CD4-positive, alpha-beta T cell (primary cell): Measurements from ENCODE around the gene SUMO4. TPM values are rescaled to one million over a fixed set of nuclear protein-coding genes. Genes with fewer than 3 reads are reported as not detected.

ENCODE experiments used
- ATAC-seq: fragments of 200-7000 bp; cut with Tn5 transposase; one replicate; pipeline ENCODE4 v1.10.0; 2022; ENCODE audit warnings: mild to moderate bottlenecking; ENCODE audit not compliant: poor library complexity
- CTCF ChIA-PET: fragments of 350-600 bp; sonication (Branson Sonifier 250); formaldehyde crosslinking; loops from one replicate; lab custom pipeline; 2021; ENCODE audit warnings: antibody characterized with exemption, inconsistent platforms; lab: Charles Lee
- POLR2A ChIA-PET: fragments of 350-600 bp; sonication (Branson Sonifier 250); formaldehyde crosslinking; loops from one replicate; lab custom pipeline; 2021; ENCODE audit warnings: antibody characterized with exemption, inconsistent platforms; lab: Charles Lee
- DNase-seq, 14 experiments: peaks; one replicate each; pipeline ENCODE4 v3.0.0-alpha.2; 2013 to 2020; ENCODE audit warnings: mixed read lengths in 2 of 14
- H3K27ac ChIP-seq, 2 donors: one replicate each; pipeline versions ENCODE4 v1.5.1 to v1.7.0; 2013; ENCODE audit warnings: low read length in 2 of 2, low read depth in 1 of 2, mild to moderate bottlenecking in 1 of 2
- H3K27me3 ChIP-seq, 2 experiments: 1 replicate in 1 of 2; 2 replicates in 1 of 2; pipeline versions ENCODE4 v1.6.1 to v1.7.0; 2013; ENCODE audit warnings: low read length in 2 of 2, control low read depth in 1 of 2, mild to moderate bottlenecking in 1 of 2, moderate library complexity in 1 of 2; ENCODE audit not compliant: insufficient read depth in 2 of 2, control insufficient read depth in 1 of 2
- H3K36me3 ChIP-seq: one replicate; pipeline ENCODE4 v1.6.1; 2013; ENCODE audit warnings: low read length, control low read depth; ENCODE audit not compliant: insufficient read depth
- H3K4me1 ChIP-seq: one replicate; pipeline ENCODE4 v1.6.1; 2013; ENCODE audit warnings: low read length, control low read depth; ENCODE audit not compliant: insufficient read depth
- H3K4me3 ChIP-seq: one replicate; pipeline ENCODE4 v1.5.1; 2013; ENCODE audit warnings: mild to moderate bottlenecking, low read length, moderate library complexity
- H3K9me3 ChIP-seq, 2 experiments: 1 replicate in 1 of 2; 2 replicates in 1 of 2; pipeline versions ENCODE4 v1.6.1 to v1.7.0; 2013; ENCODE audit warnings: low read length in 2 of 2, mild to moderate bottlenecking in 2 of 2, control low read depth in 1 of 2, moderate library complexity in 1 of 2; ENCODE audit not compliant: control insufficient read depth in 1 of 2, insufficient read depth in 1 of 2
- H3K27ac Mint-ChIP-seq: one replicate; pipeline ENCODE4 v1.8.0; 2020; ENCODE audit warnings: mixed read lengths
- H3K27me3 Mint-ChIP-seq: one replicate; pipeline ENCODE4 v1.8.0; 2021; ENCODE audit warnings: mixed read lengths
- H3K36me3 Mint-ChIP-seq: one replicate; pipeline ENCODE4 v1.8.0; 2021; ENCODE audit warnings: low read depth, mixed read lengths
- H3K4me1 Mint-ChIP-seq: one replicate; pipeline ENCODE4 v1.8.0; 2021; ENCODE audit warnings: low read depth, mixed read lengths
- H3K4me3 Mint-ChIP-seq: one replicate; pipeline ENCODE4 v1.8.0; 2020; ENCODE audit warnings: mild to moderate bottlenecking, mixed read lengths
- H3K9me3 Mint-ChIP-seq: one replicate; pipeline ENCODE4 v1.8.0; 2020; ENCODE audit warnings: mixed read lengths
- intact Hi-C, 2 experiments: fragments of 100-400 bp; cut with DNase I in 1 of 2; cut with micrococcal nuclease in 1 of 2; formaldehyde crosslinking; loops; one replicate each; pipeline versions ENCODE4 v1.15.1 to v1.9.0; 2023 to 2025; cut with DNase I, micrococcal nuclease
- total RNA-seq, 174 experiments: library from RNA in 2 of 174; stranded (reverse) in 2 of 174; gene quantifications; one replicate each; pipeline ENCODE4 v1.2.3 and lab custom pipeline; 2021 to 2026
- TF ChIP-seq, protein P1 (sequence below): fragments of 200-600 bp; IDR thresholded peaks from one replicate; pipeline ENCODE4 v1.8.0; 2022; ENCODE audit warnings: antibody characterized with exemption, mild to moderate bottlenecking

SUMO4 gene
- total RNA-seq, 2 experiments from 2014 or later = 8.6 to 8.7 TPM

DNA sequence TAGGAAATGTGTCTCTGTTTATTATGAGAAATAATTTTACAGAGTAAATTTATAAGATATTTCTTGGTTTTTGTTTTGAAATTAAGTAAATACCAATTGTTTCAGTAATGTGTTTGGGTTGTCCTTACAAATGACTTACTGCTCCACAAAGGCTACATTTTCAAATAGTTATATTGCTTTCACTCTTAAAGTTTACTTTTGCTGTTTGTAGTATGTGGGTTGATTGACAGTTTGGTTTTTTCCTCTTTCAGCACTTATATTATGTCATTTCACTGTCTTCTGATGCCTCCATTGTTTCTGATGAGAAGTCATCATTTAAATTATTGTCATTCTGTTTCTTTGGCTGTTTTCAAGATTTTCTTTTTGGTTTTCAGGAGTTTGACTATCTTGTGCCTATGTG lies 34.9 kb upstream of the SUMO4 start:
- DNase-seq (peak in 1 of 14 experiments; percentile 40), ATAC-seq (peak; percentile 30)
- Mint-ChIP-seq H3K27me3 (no peaks in the 10 kb centered on the region), H3K9me3 (peaks cover 7% of the 10 kb centered on the region), H3K4me3 (peak overlapping the region; percentile 9), H3K27ac (no peak overlapping the region), H3K4me1 (peaks cover 29% of the 10 kb centered on the region), H3K36me3 (peaks cover 33% of the 10 kb centered on the region)
- intact Hi-C loops = loop anchor here (5.0 kb wide), 2 partner anchors 48 to 283 kb away; partner anchors contain the start of gene TAB2 (in 1 of the 2)
- Histone ChIP-seq H3K4me3 (no peak overlapping the region), H3K27ac (peak overlapping the region in 1 of 2 donors; percentile 61), H3K9me3 (peaks cover 0 to 11% of the 10 kb centered on the region in 2 experiments), H3K36me3 (peaks cover 18% of the 10 kb centered on the region), H3K27me3 (no peaks in the 10 kb centered on the region), H3K4me1 (peaks cover 35% of the 10 kb centered on the region)
- TF ChIP-seq, protein P1, sequence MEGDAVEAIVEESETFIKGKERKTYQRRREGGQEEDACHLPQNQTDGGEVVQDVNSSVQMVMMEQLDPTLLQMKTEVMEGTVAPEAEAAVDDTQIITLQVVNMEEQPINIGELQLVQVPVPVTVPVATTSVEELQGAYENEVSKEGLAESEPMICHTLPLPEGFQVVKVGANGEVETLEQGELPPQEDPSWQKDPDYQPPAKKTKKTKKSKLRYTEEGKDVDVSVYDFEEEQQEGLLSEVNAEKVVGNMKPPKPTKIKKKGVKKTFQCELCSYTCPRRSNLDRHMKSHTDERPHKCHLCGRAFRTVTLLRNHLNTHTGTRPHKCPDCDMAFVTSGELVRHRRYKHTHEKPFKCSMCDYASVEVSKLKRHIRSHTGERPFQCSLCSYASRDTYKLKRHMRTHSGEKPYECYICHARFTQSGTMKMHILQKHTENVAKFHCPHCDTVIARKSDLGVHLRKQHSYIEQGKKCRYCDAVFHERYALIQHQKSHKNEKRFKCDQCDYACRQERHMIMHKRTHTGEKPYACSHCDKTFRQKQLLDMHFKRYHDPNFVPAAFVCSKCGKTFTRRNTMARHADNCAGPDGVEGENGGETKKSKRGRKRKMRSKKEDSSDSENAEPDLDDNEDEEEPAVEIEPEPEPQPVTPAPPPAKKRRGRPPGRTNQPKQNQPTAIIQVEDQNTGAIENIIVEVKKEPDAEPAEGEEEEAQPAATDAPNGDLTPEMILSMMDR = no peak
- CTCF ChIA-PET = interaction anchor here (1.2 kb wide), 2 partner anchors 16 to 67 kb away, joined by 3 to 4 read pairs; no protein-coding TSS in a partner anchor
- POLR2A ChIA-PET = interaction anchor here (1.5 to 1.6 kb wide), 2 partner anchors 16 to 48 kb away, joined by 3 to 16 read pairs; partner anchors contain the start of gene TAB2

DNA sequence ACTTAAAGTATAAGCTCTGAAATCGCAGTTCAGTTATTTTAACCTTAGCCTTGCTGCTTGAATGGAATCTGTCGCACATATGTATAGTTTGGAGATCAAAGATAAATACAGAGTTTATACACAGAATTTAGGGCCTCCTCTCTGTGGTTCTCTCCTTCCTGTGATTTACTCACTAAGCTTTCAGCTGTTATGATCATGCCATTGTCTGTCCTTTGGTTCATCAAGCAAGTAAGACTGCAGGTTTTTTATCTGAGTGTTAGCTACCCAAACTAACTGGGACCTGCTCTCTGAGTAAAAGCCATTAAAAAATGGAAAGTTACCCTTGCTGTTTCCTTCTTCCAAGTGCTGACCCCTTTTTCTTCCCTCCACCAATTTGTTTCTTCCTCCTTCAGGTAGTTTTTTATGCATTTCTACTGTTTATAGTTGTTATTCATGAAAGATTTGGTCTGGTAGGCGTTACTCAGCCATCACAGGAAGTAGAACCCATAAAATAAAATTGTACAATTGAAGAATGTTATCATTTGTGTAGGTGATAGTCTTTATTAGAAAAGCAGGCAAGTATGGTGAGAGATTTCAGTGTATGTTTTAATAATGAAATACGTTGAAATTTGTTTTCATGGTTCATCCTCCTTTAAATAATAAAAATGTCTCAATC lies 33.7 kb upstream of the SUMO4 start:
- no peaks in the 10 kb centered on the region for H3K27me3 Mint-ChIP-seq
- ChIA-PET POLR2A (interaction anchor here (0.6 to 1.5 kb wide), 6 partner anchors 17 to 284 kb away, joined by 3 to 16 read pairs (median 3); partner anchors contain the start of gene TAB2), CTCF (interaction anchor here (0.9 to 1.2 kb wide), 2 partner anchors 16 to 17 kb away, joined by 3 to 4 read pairs; no protein-coding TSS in a partner anchor)
- Histone ChIP-seq H3K27ac (peak overlapping the region; percentile 49 to 67), H3K36me3 (peaks cover 21% of the 10 kb centered on the region), H3K4me1 (peaks cover 28% of the 10 kb centered on the region), H3K27me3 (no peaks in the 10 kb centered on the region), H3K4me3 (no peak overlapping the region), H3K9me3 (peaks cover 0 to 4% of the 10 kb centered on the region in 2 experiments)
- peak in 3 of 14 experiments; percentile 58 to 63 (median 61) for DNase-seq
- ATAC-seq = peak; percentile 87
- intact Hi-C loops = loop anchor here (2.0 to 5.0 kb wide), 3 partner anchors 48 to 284 kb away; partner anchors contain the start of gene TAB2 (in 1 of the 2)
- peaks cover 35% of the 10 kb centered on the region for H3K36me3 Mint-ChIP-seq
- peaks cover 30% of the 10 kb centered on the region for H3K4me1 Mint-ChIP-seq
- H3K27ac Mint-ChIP-seq = no peak overlapping the region
- peaks cover 5% of the 10 kb centered on the region for H3K9me3 Mint-ChIP-seq
- H3K4me3 Mint-ChIP-seq = no peak overlapping the region
- TF ChIP-seq, protein P1 = no peak

DNA sequence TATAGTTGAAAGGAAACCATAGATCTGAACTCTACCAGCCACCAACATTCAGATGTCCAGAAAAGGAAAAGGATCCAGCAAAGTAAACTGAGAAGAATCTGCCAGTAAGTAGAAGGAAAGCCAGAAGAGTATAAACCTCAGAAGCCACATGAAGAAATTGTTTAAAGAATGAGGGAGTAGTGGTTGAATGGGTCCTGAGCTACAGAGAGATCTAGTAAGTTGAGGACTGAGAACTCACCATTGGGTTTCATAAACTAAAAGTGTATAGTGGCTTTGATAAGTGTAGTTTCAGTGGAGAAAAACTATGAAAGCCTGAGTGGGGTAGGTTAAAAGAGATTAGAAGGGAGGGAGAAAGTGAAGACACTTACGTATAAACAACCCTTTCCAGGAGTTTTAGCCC lies 32.0 kb upstream of the SUMO4 start:
- no peaks in the 10 kb centered on the region for H3K27me3 Mint-ChIP-seq
- H3K4me3 Mint-ChIP-seq = no peak overlapping the region
- no peak overlapping the region for H3K27ac ChIP-seq
- ATAC-seq = no peak
- ChIA-PET CTCF (interaction anchor here (0.6 to 1.1 kb wide), 2 partner anchors 29 to 270 kb away, joined by 4 read pairs; no protein-coding TSS in a partner anchor), POLR2A (interaction anchor here (1.5 kb wide), 1 partner anchor 51 kb away, joined by 3 read pairs; the partner anchor contains the start of gene TAB2)
- peaks cover 25% of the 10 kb centered on the region for H3K36me3 ChIP-seq
- H3K27ac Mint-ChIP-seq = no peak overlapping the region
- H3K4me3 ChIP-seq = no peak overlapping the region
- peak in 1 of 14 experiments; percentile 22 for DNase-seq
- intact Hi-C loops = loop anchor here (5.0 kb wide), 2 partner anchors 51 to 286 kb away; partner anchors contain the start of gene TAB2 (in 1 of the 2)
- peaks cover 24% of the 10 kb centered on the region for H3K4me1 ChIP-seq
- peaks cover 26% of the 10 kb centered on the region for H3K4me1 Mint-ChIP-seq
- H3K9me3 ChIP-seq = no peaks in the 10 kb centered on the region
- H3K9me3 Mint-ChIP-seq = no peaks in the 10 kb centered on the region
- H3K27me3 ChIP-seq = no peaks in the 10 kb centered on the region
- peaks cover 42% of the 10 kb centered on the region for H3K36me3 Mint-ChIP-seq
- TF ChIP-seq, protein P1 = no peak
